ENCODE results near the gene PSD2. TPM values are rescaled to one million over a fixed set of nuclear protein-coding genes. Genes with fewer than 3 reads are reported as not detected.

PSD2 gene
- total RNA-seq, 1 donor from 2014 or later, result not detected

DNA sequence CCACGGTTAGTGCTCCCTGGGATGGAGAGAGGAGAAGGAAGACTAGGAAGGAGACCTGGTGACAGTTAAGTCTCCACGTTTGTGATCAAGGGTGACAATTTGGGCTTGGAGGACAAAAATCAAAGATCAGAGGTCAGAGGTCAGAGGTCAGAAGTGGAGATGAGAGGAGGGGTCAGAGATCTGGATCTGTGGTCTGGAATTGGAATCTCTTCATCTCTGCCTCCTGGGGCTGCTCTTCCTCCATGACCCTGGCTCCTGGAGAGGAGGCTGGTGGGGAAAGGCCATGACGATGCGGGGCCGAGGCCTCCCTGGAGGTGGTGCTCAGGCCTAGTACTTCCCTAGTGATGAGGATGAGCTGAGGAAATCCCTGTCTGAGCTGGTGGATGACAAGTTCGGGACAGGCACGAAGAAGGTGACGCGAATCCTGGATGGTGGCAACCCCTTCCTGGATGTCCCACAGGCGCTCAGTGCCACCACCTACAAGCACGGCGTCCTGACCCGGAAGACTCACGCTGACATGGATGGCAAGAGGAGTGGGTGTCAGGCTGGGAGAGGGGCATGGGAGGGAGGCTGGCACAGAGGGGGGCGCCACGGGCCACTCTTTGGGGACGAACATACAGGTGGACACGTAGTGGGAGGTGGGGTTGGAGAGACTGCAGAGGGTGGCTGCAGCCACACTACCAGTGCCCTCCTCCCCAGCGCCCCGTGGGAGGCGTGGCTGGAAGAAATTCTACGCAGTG is 41.0 kb downstream of the PSD2 start:
- DNase-seq (no peak), ATAC-seq (ENCODE audit: low read depth) (no peak)
- ChIA-PET CTCF (interaction anchor here (0.5 kb wide), 1 partner anchor 219 kb away, joined by 3 read pairs; no protein-coding TSS in a partner anchor), POLR2A (no interaction called here)
- Mint-ChIP-seq H3K4me1 (no peaks in the 10 kb centered on the region), H3K27me3 (peaks cover 34% of the 10 kb centered on the region), H3K4me3 (no peak overlapping the region), H3K9me3 (no peaks in the 10 kb centered on the region), H3K27ac (no peak overlapping the region), H3K36me3 (ENCODE audit: low read depth) (no peaks in the 10 kb centered on the region)
- TF ChIP-seq, protein P1, sequence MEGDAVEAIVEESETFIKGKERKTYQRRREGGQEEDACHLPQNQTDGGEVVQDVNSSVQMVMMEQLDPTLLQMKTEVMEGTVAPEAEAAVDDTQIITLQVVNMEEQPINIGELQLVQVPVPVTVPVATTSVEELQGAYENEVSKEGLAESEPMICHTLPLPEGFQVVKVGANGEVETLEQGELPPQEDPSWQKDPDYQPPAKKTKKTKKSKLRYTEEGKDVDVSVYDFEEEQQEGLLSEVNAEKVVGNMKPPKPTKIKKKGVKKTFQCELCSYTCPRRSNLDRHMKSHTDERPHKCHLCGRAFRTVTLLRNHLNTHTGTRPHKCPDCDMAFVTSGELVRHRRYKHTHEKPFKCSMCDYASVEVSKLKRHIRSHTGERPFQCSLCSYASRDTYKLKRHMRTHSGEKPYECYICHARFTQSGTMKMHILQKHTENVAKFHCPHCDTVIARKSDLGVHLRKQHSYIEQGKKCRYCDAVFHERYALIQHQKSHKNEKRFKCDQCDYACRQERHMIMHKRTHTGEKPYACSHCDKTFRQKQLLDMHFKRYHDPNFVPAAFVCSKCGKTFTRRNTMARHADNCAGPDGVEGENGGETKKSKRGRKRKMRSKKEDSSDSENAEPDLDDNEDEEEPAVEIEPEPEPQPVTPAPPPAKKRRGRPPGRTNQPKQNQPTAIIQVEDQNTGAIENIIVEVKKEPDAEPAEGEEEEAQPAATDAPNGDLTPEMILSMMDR (IDR thresholded peaks at IDR 0.05), result no peak
- intact Hi-C loops (cut with micrococcal nuclease), result no loop called here

DNA sequence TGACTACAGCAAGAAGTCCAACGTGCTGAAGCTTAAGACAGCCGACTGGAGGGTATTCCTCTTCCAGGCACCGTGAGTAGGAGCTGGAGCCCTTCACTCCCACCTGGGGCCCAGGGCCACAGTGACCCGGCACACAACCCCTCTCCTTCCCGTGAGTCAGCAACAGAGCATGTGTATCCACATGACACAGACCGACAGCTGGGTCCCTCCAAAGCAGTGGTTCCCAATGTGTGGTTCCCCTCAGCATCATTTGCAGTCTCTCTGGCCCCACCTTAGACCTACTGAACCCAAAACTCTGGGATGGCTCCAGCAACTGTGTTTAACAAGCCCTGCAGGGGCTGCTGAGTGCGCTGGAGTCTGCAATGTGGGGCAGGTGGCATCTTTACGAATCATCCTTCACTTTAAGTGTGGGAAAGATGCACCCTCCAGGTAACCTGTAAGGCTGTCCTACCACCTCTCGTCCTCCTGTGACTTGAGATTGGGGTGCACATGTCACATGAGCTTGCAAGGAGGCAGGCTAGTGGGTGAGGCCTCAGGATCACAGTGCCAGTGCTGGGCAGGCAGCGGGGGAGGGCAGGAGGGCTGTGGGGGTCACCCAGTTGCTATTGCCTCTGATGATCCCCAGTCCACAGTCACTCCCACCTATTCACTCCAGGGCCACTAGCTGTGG is 42.2 kb downstream of the PSD2 start:
- ATAC-seq (ENCODE audit: low read depth) (no peak), DNase-seq (no peak)

DNA sequence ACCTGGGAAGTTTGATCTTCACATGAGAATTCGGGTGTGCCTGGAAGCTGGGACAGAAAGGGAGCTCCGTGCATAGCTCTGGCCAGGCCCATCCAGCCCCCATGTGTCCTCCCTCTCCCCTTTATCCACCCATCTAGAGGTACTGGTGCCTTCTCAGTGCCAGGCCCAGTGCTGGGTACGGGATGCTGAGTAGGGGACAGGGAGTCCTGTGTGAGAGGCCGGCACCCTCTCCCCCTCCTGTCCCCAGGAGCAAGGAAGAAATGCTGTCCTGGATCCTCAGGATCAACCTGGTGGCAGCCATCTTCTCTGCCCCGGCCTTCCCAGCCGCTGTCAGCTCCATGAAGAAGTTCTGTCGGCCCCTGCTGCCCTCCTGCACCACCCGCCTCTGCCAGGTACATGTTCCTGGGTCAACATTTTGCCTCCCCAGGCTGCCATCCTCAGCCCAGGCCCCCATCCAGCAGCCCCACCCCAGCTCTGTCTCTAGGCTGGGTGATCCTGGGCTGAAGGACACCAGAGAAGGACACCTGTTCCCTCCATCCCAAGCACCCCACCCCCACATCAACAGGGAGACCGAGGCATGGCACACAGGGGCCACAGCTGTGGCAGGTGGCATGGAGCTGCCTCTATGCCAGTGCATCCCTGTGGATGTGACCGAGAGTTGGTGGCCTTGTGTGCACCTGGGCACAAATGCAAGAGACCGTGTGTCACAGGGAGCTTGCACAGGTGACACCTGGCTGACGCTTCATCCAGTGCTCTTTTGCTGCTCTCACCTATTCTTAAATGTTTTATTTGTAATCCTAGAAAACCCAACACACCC is 43.0 kb downstream of the PSD2 start:
- ChIA-PET POLR2A (interaction anchor here (1.5 kb wide), 1 partner anchor 50 kb away, joined by 3 read pairs; no protein-coding TSS in a partner anchor), CTCF (interaction anchor here (0.9 kb wide), 1 partner anchor 205 kb away, joined by 3 read pairs; no protein-coding TSS in a partner anchor)
- no peaks in the 10 kb centered on the region for H3K36me3 Mint-ChIP-seq (ENCODE audit: low read depth)

More for the DNA sequence above, 42.2 kb downstream of the PSD2 start:
- no peaks in the 10 kb centered on the region for H3K36me3 Mint-ChIP-seq (ENCODE audit: low read depth)
- no peak overlapping the region for H3K4me3 Mint-ChIP-seq
- H3K4me1 Mint-ChIP-seq, result no peaks in the 10 kb centered on the region
- CTCF ChIA-PET, result interaction anchor here (0.5 kb wide), 1 partner anchor 43 kb away, joined by 3 read pairs; no protein-coding TSS in a partner anchor
- POLR2A ChIA-PET, result no interaction called here
- TF ChIP-seq, protein P1 (IDR thresholded peaks at IDR 0.05), result no peak
- H3K27ac Mint-ChIP-seq, result no peak overlapping the region
- H3K27me3 Mint-ChIP-seq, result peaks cover 30% of the 10 kb centered on the region
- intact Hi-C loops (cut with micrococcal nuclease), result no loop called here
- no peaks in the 10 kb centered on the region for H3K9me3 Mint-ChIP-seq

DNA sequence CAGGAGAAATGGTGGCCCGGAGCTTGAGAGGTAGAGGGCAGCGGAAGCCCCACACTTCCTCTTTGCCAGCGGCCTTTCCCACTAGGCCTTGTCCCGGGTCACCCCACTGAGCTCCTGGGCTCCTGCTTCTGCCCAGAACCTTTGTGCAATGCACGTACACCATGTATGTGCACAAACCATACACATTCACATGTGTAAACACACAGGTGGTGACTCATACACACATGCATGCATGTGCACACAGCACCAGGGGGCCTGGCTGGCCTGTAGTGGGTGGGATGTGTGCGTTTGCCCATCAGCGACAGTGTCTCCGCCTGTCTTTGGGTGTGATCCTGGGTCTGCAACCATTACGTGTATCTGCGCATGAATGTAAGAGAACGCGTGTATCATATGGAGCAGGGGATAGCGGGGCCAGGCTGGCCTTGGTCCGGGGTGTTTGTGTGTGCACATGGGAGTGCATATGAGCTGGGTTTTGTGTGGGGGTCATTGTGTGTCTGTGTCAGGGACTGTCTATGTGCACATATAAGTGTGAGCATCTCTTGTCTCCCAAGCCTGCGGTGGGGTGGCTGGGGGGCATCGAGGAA is 43.7 kb downstream of the PSD2 start:
- Mint-ChIP-seq H3K9me3 (no peaks in the 10 kb centered on the region), H3K36me3 (ENCODE audit: low read depth) (no peaks in the 10 kb centered on the region), H3K27me3 (peaks cover 27% of the 10 kb centered on the region), H3K4me3 (no peak overlapping the region), H3K4me1 (peaks cover under 1% of the 10 kb centered on the region), H3K27ac (no peak overlapping the region)
- DNase-seq (no peak), ATAC-seq (ENCODE audit: low read depth) (no peak)
- TF ChIP-seq, protein P1 (IDR thresholded peaks at IDR 0.05), result no peak
- ChIA-PET CTCF (interaction anchor here (0.9 to 1.3 kb wide), 2 partner anchors 52 to 206 kb away, joined by 3 read pairs; no protein-coding TSS in a partner anchor), POLR2A (interaction anchor here (1.5 kb wide), 1 partner anchor 51 kb away, joined by 3 read pairs; no protein-coding TSS in a partner anchor)
- intact Hi-C loops (cut with micrococcal nuclease), result no loop called here

More for the DNA sequence above, 43.0 kb downstream of the PSD2 start:
- Mint-ChIP-seq H3K4me3 (no peak overlapping the region), H3K27me3 (peaks cover 28% of the 10 kb centered on the region), H3K4me1 (no peaks in the 10 kb centered on the region), H3K27ac (no peak overlapping the region), H3K9me3 (no peaks in the 10 kb centered on the region)
- intact Hi-C loops (cut with micrococcal nuclease), result no loop called here
- ATAC-seq (ENCODE audit: low read depth) (no peak), DNase-seq (no peak)
- TF ChIP-seq, protein P1 (IDR thresholded peaks at IDR 0.05), result no peak

Measured in activated B cell treated with CpG ODN at 0.5 μM for 24 hours (primary cell).